SK-N-SH (cell line): Measurements from ENCODE around the gene PARK7. TPM values are rescaled to one million over a fixed set of nuclear protein-coding genes. Genes with fewer than 3 reads are reported as not detected.

Source experiments
- CTCF ChIA-PET: fragments of 300-600, 350-600 bp; formaldehyde crosslinking; extraction: SDS; loops from one replicate; lab custom pipeline; 2021; lab: Yijun Ruan, JAX
- POLR2A ChIA-PET: fragments of 350-600 bp; sonication (Branson Sonifier 250); formaldehyde crosslinking; extraction: SDS; loops from one replicate; lab custom pipeline; 2020; ENCODE audit warnings: antibody characterized with exemption, inconsistent platforms; lab: Yijun Ruan, JAX
- DNase-seq: peaks from one replicate; pipeline ENCODE4 v3.0.0; 2012
- H2AFZ ChIP-seq: fragments of 200-600 bp; sonication (generic); 2 replicates; pipeline ENCODE4 v1.8.1; 2016; ENCODE audit warnings: antibody characterized with exemption, mild to moderate bottlenecking, low read depth
- H3F3A ChIP-seq: fragments of 200-600 bp; sonication (generic); replicated peaks from 2 replicates; pipeline ENCODE3; 2016; ENCODE audit warnings: antibody characterized with exemption, mild to moderate bottlenecking; ENCODE audit not compliant: insufficient read depth
- H3K27ac ChIP-seq, 2 experiments: fragments of 200-500 bp in 1 of 2; fragments of 200-600 bp in 1 of 2; sonication (Bioruptor generic) in 1 of 2; sonication (generic), shearing (Covaris generic) in 1 of 2; 2 replicates each; pipeline versions ENCODE4 v1.5.1 to v1.6.1; 2014 to 2016; ENCODE audit warnings: low read depth in 2 of 2, inconsistent platforms in 1 of 2, low read length in 1 of 2, mild to moderate bottlenecking in 1 of 2, mixed read lengths in 1 of 2
- H3K27me3 ChIP-seq: fragments of 200-600 bp; sonication (generic), shearing (Covaris generic); 2 replicates; pipeline ENCODE4 v1.6.1; 2016; ENCODE audit warnings: mixed run types; ENCODE audit not compliant: insufficient read depth
- H3K36me3 ChIP-seq, 2 experiments: fragments of 200-500 bp in 1 of 2; fragments of 200-600 bp in 1 of 2; sonication (Bioruptor generic) in 1 of 2; sonication (generic) in 1 of 2; replicated peaks in 1 of 2; 2 replicates each; pipeline versions ENCODE3 to v1.5.1; 2014 to 2016; ENCODE audit warnings: low read length in 1 of 2, mild to moderate bottlenecking in 1 of 2; ENCODE audit not compliant: insufficient read depth in 2 of 2, control insufficient read depth in 1 of 2
- H3K4me1 ChIP-seq, 2 experiments: fragments of 200-500 bp in 1 of 2; fragments of 200-600 bp in 1 of 2; sonication (Bioruptor generic) in 1 of 2; sonication (generic), shearing (Covaris generic) in 1 of 2; 2 replicates each; pipeline versions ENCODE4 v1.5.1 to v1.6.1; 2014 to 2016; ENCODE audit warnings: low read depth in 1 of 2, low read length in 1 of 2, mixed run types in 1 of 2; ENCODE audit not compliant: insufficient read depth in 2 of 2, control insufficient read depth in 1 of 2
- H3K4me2 ChIP-seq: fragments of 200-600 bp; sonication (generic), shearing (Covaris generic); 2 replicates; pipeline ENCODE4 v1.6.1; 2017; ENCODE audit warnings: mixed run types
- H3K4me3 ChIP-seq, 2 experiments: fragments of 200-500 bp in 1 of 2; fragments of 200-600 bp in 1 of 2; sonication (Bioruptor generic) in 1 of 2; sonication (generic), shearing (Covaris generic) in 1 of 2; 2 replicates each; pipeline versions ENCODE4 v1.5.1 to v1.8.1; 2014 to 2016; ENCODE audit warnings: low read depth in 2 of 2, inconsistent platforms in 1 of 2, low read length in 1 of 2, mild to moderate bottlenecking in 1 of 2, mixed read lengths in 1 of 2, moderate library complexity in 1 of 2
- H3K79me2 ChIP-seq: fragments of 200-600 bp; sonication (generic); 2 replicates; pipeline ENCODE4 v1.8.1; 2017; ENCODE audit warnings: mild to moderate bottlenecking; ENCODE audit not compliant: insufficient read depth
- H3K9ac ChIP-seq: fragments of 200-600 bp; sonication (generic); 2 replicates; pipeline ENCODE4 v1.6.1; 2017; ENCODE audit warnings: mixed run types
- H3K9me2 ChIP-seq: fragments of 200-600 bp; sonication (generic); 2 replicates; pipeline ENCODE4 v1.6.1; 2017; ENCODE audit warnings: mixed run types
- H3K9me3 ChIP-seq: fragments of 200-600 bp; sonication (generic); 2 replicates; pipeline ENCODE4 v1.6.1; 2017; ENCODE audit warnings: mixed run types, mild to moderate bottlenecking, moderate library complexity
- H4K20me1 ChIP-seq: fragments of 200-600 bp; sonication (generic); 2 replicates; pipeline ENCODE4 v1.6.1; 2017; ENCODE audit warnings: mild to moderate bottlenecking, mixed run types; ENCODE audit not compliant: insufficient read depth
- CHD2 ChIP-seq: fragments of 150-350 bp; IDR thresholded peaks from 2 replicates; pipeline ENCODE4 v1.6.1; 2018; ENCODE audit warnings: low read length; ENCODE audit not compliant: partially characterized antibody
- CTCF ChIP-seq: fragments of 200-600 bp; sonication (generic); IDR thresholded peaks from 2 replicates; pipeline ENCODE4 v1.6.1; 2017; ENCODE audit warnings: antibody characterized with exemption, mild to moderate bottlenecking, moderate library complexity
- FOXJ3 ChIP-seq: sonication (generic); formaldehyde crosslinking; IDR thresholded peaks from 2 replicates; pipeline ENCODE4 v1.5.1; 2020; ENCODE audit warnings: mild to moderate bottlenecking, missing genetic modification reagents
- FOXM1 ChIP-seq: IDR thresholded peaks from 2 replicates; pipeline ENCODE4 v1.4.0; 2012; ENCODE audit warnings: low read depth, mild to moderate bottlenecking
- GABPA ChIP-seq: IDR thresholded peaks from 2 replicates; pipeline ENCODE4 v1.4.0; 2012; ENCODE audit warnings: low read depth, mild to moderate bottlenecking
- GATA2 ChIP-seq: sonication (generic); formaldehyde crosslinking; IDR thresholded peaks from 2 replicates; pipeline ENCODE4 v1.5.0; 2020; ENCODE audit warnings: mild to moderate bottlenecking, missing genetic modification reagents
- JUND ChIP-seq: IDR thresholded peaks from 2 replicates; pipeline ENCODE4 v1.4.0; 2012
- MAX ChIP-seq: IDR thresholded peaks from 2 replicates; pipeline ENCODE4 v1.4.0; 2012; ENCODE audit warnings: low read depth
- MEF2A ChIP-seq: IDR thresholded peaks from 2 replicates; pipeline ENCODE4 v1.4.0; 2012; ENCODE audit warnings: low read depth, borderline replicate concordance
- MXI1 ChIP-seq: IDR thresholded peaks from 2 replicates; pipeline ENCODE4 v1.6.1; 2012; ENCODE audit warnings: mild to moderate bottlenecking, low read depth, low read length, improper control_type of control experiment
- NFIC ChIP-seq: IDR thresholded peaks from 2 replicates; pipeline ENCODE4 v1.4.0; 2012; ENCODE audit warnings: borderline replicate concordance
- NRF1 ChIP-seq: IDR thresholded peaks from 2 replicates; pipeline ENCODE4 v1.6.1; 2012; ENCODE audit warnings: low read depth, mild to moderate bottlenecking, low read length
- RAD21 ChIP-seq: IDR thresholded peaks from 2 replicates; pipeline ENCODE4 v1.6.1; 2012; ENCODE audit warnings: mild to moderate bottlenecking, low read length
- RCOR1 ChIP-seq: fragments of 150-350 bp; IDR thresholded peaks from 2 replicates; pipeline ENCODE4 v1.6.1; 2017; ENCODE audit warnings: antibody characterized with exemption, low read length
- RFX5 ChIP-seq: IDR thresholded peaks from 2 replicates; pipeline ENCODE4 v1.6.1; 2012; ENCODE audit warnings: mild to moderate bottlenecking, improper control_type of control experiment, low read length
- SIN3A ChIP-seq: IDR thresholded peaks from 2 replicates; pipeline ENCODE4 v1.6.1; 2012; ENCODE audit warnings: low read depth, mild to moderate bottlenecking, low read length, moderate library complexity, borderline replicate concordance
- TAF1 ChIP-seq: IDR thresholded peaks from 2 replicates; pipeline ENCODE4 v1.6.1; 2012; ENCODE audit warnings: low read depth, mild to moderate bottlenecking, low read length, moderate library complexity, borderline replicate concordance
- TCF12 ChIP-seq: IDR thresholded peaks from 2 replicates; pipeline ENCODE4 v1.4.0; 2012
- TEAD4 ChIP-seq: IDR thresholded peaks from 2 replicates; pipeline ENCODE4 v1.4.0; 2012; ENCODE audit warnings: mild to moderate bottlenecking, borderline replicate concordance; ENCODE audit not compliant: insufficient read depth
- YY1 ChIP-seq: IDR thresholded peaks from 2 replicates; pipeline ENCODE4 v1.4.0; 2012; ENCODE audit warnings: low read depth, mild to moderate bottlenecking
- WGBS: methylation state at CpG from one replicate; pipeline ENCODE4 v1.1.6; 2017; ENCODE audit warnings: low lambda C conversion rate; 5-methylcytosine and 5-hydroxymethylcytosine counted together
- polyA plus RNA-seq, 3 experiments: library from polyadenylated mRNA; depleted of rRNA; stranded (reverse); fragments of >200 nt; gene quantifications; 2 replicates each; pipeline ENCODE4 v1.2.3, GENCODE V29; 2012

Gene PARK7
- polyA plus RNA-seq, 1 of the 3 experiments (the other 2 are of a cell fraction) = 415 TPM

- DNase-seq = no peak
- WGBS = 91% methylated on average over 7 of the region's 8 CpGs
- Histone ChIP-seq H3K79me2 (peaks cover 37% of the 10 kb centered on the region), H3K9me2 (no peaks in the 10 kb centered on the region), H3K4me1 (peaks cover 2 to 4% of the 10 kb centered on the region in 2 experiments; a peak in 3 of 4 replicates), H3K27ac (no peak overlapping the region), H3K9ac (no peak overlapping the region), H2AFZ (no peak overlapping the region), H3K4me3 (no peak overlapping the region), H3K27me3 (no peaks in the 10 kb centered on the region)
- POLR2A ChIA-PET = no interaction called here
- no peak for TF ChIP-seq FOXJ3 (CRISPR knock-in tag)
- no peak for TF ChIP-seq RFX5
- no peak for TF ChIP-seq NFIC
- no peak for TF ChIP-seq TEAD4
- TF ChIP-seq JUND = no peak
- no peak for TF ChIP-seq SIN3A
- no peak for TF ChIP-seq MXI1
- TF ChIP-seq RCOR1 = no peak
- TF ChIP-seq GATA2 (CRISPR knock-in tag) = no peak
- no peak for TF ChIP-seq MAX
- no peak for TF ChIP-seq NRF1
- no peak for TF ChIP-seq MEF2A
- TF ChIP-seq CHD2 = no peak
- TF ChIP-seq YY1 = no peak
- TF ChIP-seq, all 33 proteins: peak for 0
- peaks cover 28 to 42% of the 10 kb centered on the region in 2 experiments for H3K36me3 ChIP-seq
- H3F3A ChIP-seq = peaks cover 26% of the 10 kb centered on the region
- H3K9me3 ChIP-seq = no peaks in the 10 kb centered on the region
- H3K4me2 ChIP-seq = no peak overlapping the region
- CTCF ChIA-PET = interaction anchor here (0.6 to 1.7 kb wide), 3 partner anchors 304 to 475 kb away, joined by 3 to 4 read pairs (median 3); no protein-coding TSS in a partner anchor
- peaks cover 9% of the 10 kb centered on the region; the same call in 1 of the 2 replicates for H4K20me1 ChIP-seq
Measured at GRCh38 chr1:8010080-8010664, 48.7 kb downstream of the PARK7 start.

GRCh38 chr1:8011016-8011415, 49.5 kb downstream of the PARK7 start:
- H3K9me3 ChIP-seq = no peaks in the 10 kb centered on the region
- H3K36me3 ChIP-seq = peaks cover 28 to 45% of the 10 kb centered on the region in 2 experiments
- no peaks in the 10 kb centered on the region for H3K9me2 ChIP-seq
- no peak overlapping the region for H3K4me3 ChIP-seq
- DNase-seq = no peak
- peaks cover 9% of the 10 kb centered on the region; the same call in 1 of the 2 replicates for H4K20me1 ChIP-seq
- no peak overlapping the region for H3K9ac ChIP-seq
- WGBS = 93% methylated on average over 4 of the region's 4 CpGs
- peaks cover 31% of the 10 kb centered on the region for H3F3A ChIP-seq
- H3K27me3 ChIP-seq = no peaks in the 10 kb centered on the region
- TF ChIP-seq TAF1 (no peak), TCF12 (no peak), GATA2 (CRISPR knock-in tag) (no peak), CTCF (no peak), JUND (no peak), GABPA (no peak), RAD21 (no peak), TEAD4 (no peak), NFIC (no peak), FOXM1 (no peak)
- ChIA-PET CTCF (interaction anchor here (0.6 to 10.6 kb wide), 4 partner anchors 29 to 474 kb away, joined by 3 to 293 read pairs (median 9); partner anchors contain the start of gene SLC45A1), POLR2A (no interaction called here)
- no peak overlapping the region for H3K27ac ChIP-seq
- H3K79me2 ChIP-seq = peaks cover 43% of the 10 kb centered on the region
- no peak overlapping the region for H3K4me2 ChIP-seq
- H2AFZ ChIP-seq = no peak overlapping the region
- peaks cover 6 to 9% of the 10 kb centered on the region in 2 experiments for H3K4me1 ChIP-seq
